ENCODE measurements around the gene IGF1R.

IGF1R gene

DNA sequence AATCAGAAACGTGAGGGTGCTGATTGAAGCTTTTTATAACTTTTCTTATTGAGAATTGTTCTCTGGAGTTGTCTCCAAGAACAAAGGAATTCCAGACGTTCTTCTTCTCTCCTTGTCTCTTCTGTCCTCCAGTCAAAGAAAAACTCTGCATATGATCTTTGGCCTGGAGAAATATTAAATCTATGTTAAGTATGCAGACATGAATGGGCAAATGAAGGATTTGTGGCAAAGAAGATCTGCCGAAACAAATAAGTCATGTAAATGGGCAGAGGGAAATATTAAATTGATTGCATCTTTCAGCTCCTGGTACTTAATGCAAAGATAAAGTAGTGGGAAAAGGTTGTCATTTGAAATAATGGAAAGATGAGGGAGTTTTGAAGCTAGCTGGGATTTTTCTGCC, 74.9 kb downstream of the IGF1R start:
- TF ChIP-seq, protein P1, sequence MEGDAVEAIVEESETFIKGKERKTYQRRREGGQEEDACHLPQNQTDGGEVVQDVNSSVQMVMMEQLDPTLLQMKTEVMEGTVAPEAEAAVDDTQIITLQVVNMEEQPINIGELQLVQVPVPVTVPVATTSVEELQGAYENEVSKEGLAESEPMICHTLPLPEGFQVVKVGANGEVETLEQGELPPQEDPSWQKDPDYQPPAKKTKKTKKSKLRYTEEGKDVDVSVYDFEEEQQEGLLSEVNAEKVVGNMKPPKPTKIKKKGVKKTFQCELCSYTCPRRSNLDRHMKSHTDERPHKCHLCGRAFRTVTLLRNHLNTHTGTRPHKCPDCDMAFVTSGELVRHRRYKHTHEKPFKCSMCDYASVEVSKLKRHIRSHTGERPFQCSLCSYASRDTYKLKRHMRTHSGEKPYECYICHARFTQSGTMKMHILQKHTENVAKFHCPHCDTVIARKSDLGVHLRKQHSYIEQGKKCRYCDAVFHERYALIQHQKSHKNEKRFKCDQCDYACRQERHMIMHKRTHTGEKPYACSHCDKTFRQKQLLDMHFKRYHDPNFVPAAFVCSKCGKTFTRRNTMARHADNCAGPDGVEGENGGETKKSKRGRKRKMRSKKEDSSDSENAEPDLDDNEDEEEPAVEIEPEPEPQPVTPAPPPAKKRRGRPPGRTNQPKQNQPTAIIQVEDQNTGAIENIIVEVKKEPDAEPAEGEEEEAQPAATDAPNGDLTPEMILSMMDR (conservative IDR thresholded peaks at IDR 0.05; ENCODE audit: low read depth, low read length), result no peak
- no peak overlapping the region for H3K4me3 ChIP-seq (ENCODE audit: low read depth, low read length)
- DNase-seq (ENCODE audit: low read depth), result no peak

DNA sequence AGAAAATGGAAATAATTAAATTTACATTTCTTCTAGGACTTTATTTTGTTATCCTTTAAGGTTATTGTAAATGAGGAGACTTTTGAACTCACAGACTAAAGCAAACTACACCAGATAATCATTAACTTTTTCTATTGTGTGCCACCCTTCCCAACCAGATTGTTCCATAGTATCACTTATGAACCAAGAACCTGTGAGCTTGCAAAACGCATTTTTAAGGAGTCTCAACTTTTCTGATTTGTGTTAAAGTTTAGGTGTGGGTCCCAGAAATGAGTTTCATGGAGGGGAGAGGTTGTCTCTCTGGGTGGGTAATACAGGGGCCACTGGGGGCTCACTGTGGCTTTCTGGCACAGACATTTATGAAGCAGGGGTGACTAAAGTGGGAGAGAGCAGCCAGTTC, 75.7 kb downstream of the IGF1R start:
- DNase-seq (ENCODE audit: low read depth), result no peak
- TF ChIP-seq, protein P1 (conservative IDR thresholded peaks at IDR 0.05; ENCODE audit: low read depth, low read length), result no peak
- H3K4me3 ChIP-seq (ENCODE audit: low read depth, low read length), result no peak overlapping the region

GRCh38 chr15:98724494-98724893, 76.2 kb downstream of the IGF1R start:
- DNase-seq (ENCODE audit: low read depth), result no peak
- TF ChIP-seq, protein P1 (conservative IDR thresholded peaks at IDR 0.05; ENCODE audit: low read depth, low read length), result no peak
- no peak overlapping the region for H3K4me3 ChIP-seq (ENCODE audit: low read depth, low read length)

GRCh38 chr15:98725874-98726273, 77.5 kb downstream of the IGF1R start:
- no peak for DNase-seq (ENCODE audit: low read depth)
- TF ChIP-seq, protein P1 (conservative IDR thresholded peaks at IDR 0.05; ENCODE audit: low read depth, low read length), result no peak

GRCh38 chr15:98727115-98728040, 79.0 kb downstream of the IGF1R start:
- peak; percentile 95 for DNase-seq (ENCODE audit: low read depth)
- TF ChIP-seq, protein P1 (conservative IDR thresholded peaks at IDR 0.05; ENCODE audit: low read depth, low read length), result no peak
- H3K4me3 ChIP-seq (ENCODE audit: low read depth, low read length), result no peak overlapping the region

More at GRCh38 chr15:98725874-98726273, 77.5 kb downstream of the IGF1R start:
- no peak overlapping the region for H3K4me3 ChIP-seq (ENCODE audit: low read depth, low read length)

DNA sequence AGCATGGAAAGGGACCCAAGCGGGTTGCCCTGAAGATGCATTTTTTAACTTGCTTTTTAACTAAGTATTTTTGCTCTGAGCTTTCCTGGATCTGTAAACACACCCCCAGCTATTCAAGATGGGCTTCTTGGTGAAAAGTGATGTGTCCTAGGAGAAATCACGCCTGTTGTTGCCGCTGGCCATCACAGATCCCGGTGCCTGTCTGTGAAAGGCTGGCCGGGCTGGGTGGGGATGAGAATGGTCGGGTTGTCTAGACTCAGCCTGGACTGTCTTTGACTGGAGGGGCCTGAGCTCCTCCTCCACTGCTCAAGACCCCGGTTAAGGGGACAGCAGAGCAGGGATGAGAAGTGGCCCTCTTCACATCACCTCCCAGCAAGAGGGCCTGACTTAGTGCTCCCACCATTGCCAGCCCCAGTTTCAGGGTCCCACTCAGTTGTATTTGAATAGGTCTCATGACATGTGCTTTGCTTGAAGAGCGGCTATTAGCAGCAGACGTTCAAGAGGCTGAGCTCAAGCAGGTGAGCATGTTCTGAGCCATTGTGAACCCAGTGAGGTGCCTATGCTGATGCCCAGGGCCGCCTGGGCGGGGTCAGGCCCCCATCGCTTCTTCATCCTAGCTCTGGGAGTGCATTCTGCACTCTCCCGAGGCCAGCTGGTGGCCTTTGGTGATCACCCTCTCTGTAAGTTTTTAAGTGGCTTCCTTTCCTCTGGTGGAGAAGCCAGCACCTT, 79.9 kb downstream of the IGF1R start:
- no peak overlapping the region for H3K4me3 ChIP-seq (ENCODE audit: low read depth, low read length)
- DNase-seq (ENCODE audit: low read depth), result no peak
- TF ChIP-seq, protein P1 (conservative IDR thresholded peaks at IDR 0.05; ENCODE audit: low read depth, low read length), result no peak

All from choroid plexus epithelial cell (primary cell).